PFSK-1 (cell line): ENCODE measurements around the gene DPP6.

Source experiments
- POLR2AphosphoS5 ChIP-seq: IDR thresholded peaks from 2 replicates; pipeline ENCODE4 v1.6.1; 2012; ENCODE audit warnings: low read depth, mild to moderate bottlenecking, control low read depth, low read length, moderate library complexity
- SIN3A ChIP-seq: IDR thresholded peaks from 2 replicates; pipeline ENCODE4 v1.6.1; 2012; ENCODE audit warnings: mild to moderate bottlenecking, low read length, moderate library complexity, borderline replicate concordance; ENCODE audit not compliant: insufficient read depth
- TAF1 ChIP-seq: IDR thresholded peaks from 2 replicates; pipeline ENCODE4 v1.6.1; 2012; ENCODE audit warnings: low read length, control low read depth, borderline replicate concordance; ENCODE audit not compliant: insufficient read depth
- TF ChIP-seq, protein P1 (sequence below), 2 experiments: IDR thresholded peaks; 2 replicates each; pipeline versions ENCODE4 v1.6.1 to v1.8.0; 2011 to 2012; ENCODE audit warnings: low read depth in 2 of 2, low read length in 2 of 2, control low read depth in 1 of 2, inconsistent platforms in 1 of 2, mild to moderate bottlenecking in 1 of 2, moderate library complexity in 1 of 2; ENCODE audit not compliant: insufficient read depth in 1 of 2

DNA sequence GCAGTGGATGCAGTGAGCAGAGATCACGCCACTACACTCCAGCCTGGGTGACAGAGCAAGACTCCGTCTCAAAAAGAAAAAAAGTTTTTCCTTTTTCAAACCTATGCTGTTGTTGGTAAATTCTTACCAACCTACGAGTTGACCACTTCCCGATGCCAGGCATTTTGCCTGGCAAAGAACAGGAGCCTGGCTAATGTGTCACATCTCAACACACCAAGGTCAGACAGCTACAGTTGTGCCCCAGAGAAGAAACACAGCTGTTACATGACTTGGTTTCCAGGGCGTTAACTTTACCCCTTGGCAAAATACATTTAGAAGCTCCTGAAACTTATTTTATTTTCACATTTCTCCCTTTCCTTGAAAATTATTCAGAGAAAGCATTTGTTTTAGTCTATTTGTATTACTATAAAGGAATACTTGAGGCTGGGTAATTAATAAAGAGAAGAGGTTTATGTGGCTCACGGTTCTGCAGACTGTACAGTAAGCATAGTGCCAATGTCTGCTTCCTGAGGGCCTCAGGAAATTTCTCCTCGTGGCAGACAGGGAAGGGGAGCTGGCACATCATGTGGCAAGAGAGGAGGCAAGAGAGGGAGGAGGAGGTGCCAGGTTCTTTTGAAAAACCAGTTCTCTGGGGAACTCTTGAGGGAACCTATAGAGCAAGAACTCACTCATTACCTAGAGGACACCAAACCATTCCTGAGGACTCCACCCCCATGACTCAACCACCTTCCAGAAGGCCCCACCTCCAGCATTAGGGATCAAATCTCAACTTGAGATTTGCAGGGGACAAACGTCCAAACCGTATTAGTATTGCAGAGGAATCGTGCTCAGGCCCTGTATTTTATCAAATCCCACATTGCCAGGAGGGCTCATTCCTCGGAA, 867.4 kb downstream of the DPP6 start:
- TF ChIP-seq, protein P1, sequence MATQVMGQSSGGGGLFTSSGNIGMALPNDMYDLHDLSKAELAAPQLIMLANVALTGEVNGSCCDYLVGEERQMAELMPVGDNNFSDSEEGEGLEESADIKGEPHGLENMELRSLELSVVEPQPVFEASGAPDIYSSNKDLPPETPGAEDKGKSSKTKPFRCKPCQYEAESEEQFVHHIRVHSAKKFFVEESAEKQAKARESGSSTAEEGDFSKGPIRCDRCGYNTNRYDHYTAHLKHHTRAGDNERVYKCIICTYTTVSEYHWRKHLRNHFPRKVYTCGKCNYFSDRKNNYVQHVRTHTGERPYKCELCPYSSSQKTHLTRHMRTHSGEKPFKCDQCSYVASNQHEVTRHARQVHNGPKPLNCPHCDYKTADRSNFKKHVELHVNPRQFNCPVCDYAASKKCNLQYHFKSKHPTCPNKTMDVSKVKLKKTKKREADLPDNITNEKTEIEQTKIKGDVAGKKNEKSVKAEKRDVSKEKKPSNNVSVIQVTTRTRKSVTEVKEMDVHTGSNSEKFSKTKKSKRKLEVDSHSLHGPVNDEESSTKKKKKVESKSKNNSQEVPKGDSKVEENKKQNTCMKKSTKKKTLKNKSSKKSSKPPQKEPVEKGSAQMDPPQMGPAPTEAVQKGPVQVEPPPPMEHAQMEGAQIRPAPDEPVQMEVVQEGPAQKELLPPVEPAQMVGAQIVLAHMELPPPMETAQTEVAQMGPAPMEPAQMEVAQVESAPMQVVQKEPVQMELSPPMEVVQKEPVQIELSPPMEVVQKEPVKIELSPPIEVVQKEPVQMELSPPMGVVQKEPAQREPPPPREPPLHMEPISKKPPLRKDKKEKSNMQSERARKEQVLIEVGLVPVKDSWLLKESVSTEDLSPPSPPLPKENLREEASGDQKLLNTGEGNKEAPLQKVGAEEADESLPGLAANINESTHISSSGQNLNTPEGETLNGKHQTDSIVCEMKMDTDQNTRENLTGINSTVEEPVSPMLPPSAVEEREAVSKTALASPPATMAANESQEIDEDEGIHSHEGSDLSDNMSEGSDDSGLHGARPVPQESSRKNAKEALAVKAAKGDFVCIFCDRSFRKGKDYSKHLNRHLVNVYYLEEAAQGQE (IDR thresholded peaks at IDR 0.05; ENCODE audit: insufficient read depth in 1 of 2, low read depth in 2 of 2, low read length in 2 of 2): no peak
- TF ChIP-seq SIN3A: no peak
- no peak for TF ChIP-seq TAF1
- TF ChIP-seq POLR2AphosphoS5: no peak
